Suprapubic skin (tissue), 4 donors: ENCODE measurements around the gene MYADM. TPM values are rescaled to one million over a fixed set of nuclear protein-coding genes. Genes with fewer than 3 reads are reported as not detected.

Experiments
- DNase-seq, 2 donors: peaks; one replicate each; pipeline ENCODE4 v3.0.0-alpha.2; 2019; ENCODE audit warnings: low spot score in 2 of 2
- H3K27ac ChIP-seq: fragments of 200-600 bp; sonication (generic); one replicate; pipeline ENCODE4 v1.5.1; 2019
- H3K27me3 ChIP-seq: fragments of 200-600 bp; sonication (generic); one replicate; pipeline ENCODE4 v1.5.1; 2019
- H3K36me3 ChIP-seq: fragments of 200-600 bp; sonication (generic); one replicate; pipeline ENCODE4 v1.5.1; 2019
- H3K4me1 ChIP-seq: fragments of 200-600 bp; sonication (generic); one replicate; pipeline ENCODE4 v1.5.1; 2019
- H3K4me3 ChIP-seq: fragments of 200-600 bp; sonication (generic); one replicate; pipeline ENCODE4 v1.5.1; 2019; ENCODE audit warnings: mild to moderate bottlenecking
- H3K9me3 ChIP-seq: fragments of 200-600 bp; sonication (generic); one replicate; pipeline ENCODE4 v1.5.1; 2019
- EP300 ChIP-seq: sonication (generic); formaldehyde crosslinking; IDR thresholded peaks from one replicate; pipeline ENCODE4 v1.6.1; 2017; ENCODE audit warnings: antibody characterized with exemption
- POLR2A ChIP-seq, 2 donors: fragments of 450-650 bp; IDR thresholded peaks; one replicate each; pipeline ENCODE4 v1.6.1; 2017; ENCODE audit warnings: antibody characterized with exemption in 2 of 2, mild to moderate bottlenecking in 2 of 2, moderate library complexity in 2 of 2
- POLR2AphosphoS5 ChIP-seq, 3 donors: sonication (generic); formaldehyde crosslinking; IDR thresholded peaks; one replicate each; pipeline ENCODE4 v1.6.1; 2017; ENCODE audit warnings: antibody characterized with exemption in 3 of 3
- WGBS: methylation state at CpG from one replicate; pipeline ENCODE4 v1.1.5; 2018; 5-methylcytosine and 5-hydroxymethylcytosine counted together
- total RNA-seq, 4 donors: library from RNA; depleted of rRNA; stranded (reverse); fragments of >200 nt; gene quantifications; one replicate each; pipeline ENCODE4 v1.1.0, GENCODE V29; 2016
- TF ChIP-seq, protein P1 (sequence below), 2 donors: fragments of 200-600 bp in 1 of 2; fragments of 450-650 bp in 1 of 2; sonication (generic) in 1 of 2; IDR thresholded peaks; one replicate each; pipeline ENCODE4 v1.5.1; 2016 to 2019; ENCODE audit warnings: antibody characterized with exemption in 2 of 2, mild to moderate bottlenecking in 1 of 2, moderate library complexity in 1 of 2

The MYADM gene
- total RNA-seq, 4 donors from 2014 or later = 27.5 to 72.4 (median 67.4) TPM

DNA sequence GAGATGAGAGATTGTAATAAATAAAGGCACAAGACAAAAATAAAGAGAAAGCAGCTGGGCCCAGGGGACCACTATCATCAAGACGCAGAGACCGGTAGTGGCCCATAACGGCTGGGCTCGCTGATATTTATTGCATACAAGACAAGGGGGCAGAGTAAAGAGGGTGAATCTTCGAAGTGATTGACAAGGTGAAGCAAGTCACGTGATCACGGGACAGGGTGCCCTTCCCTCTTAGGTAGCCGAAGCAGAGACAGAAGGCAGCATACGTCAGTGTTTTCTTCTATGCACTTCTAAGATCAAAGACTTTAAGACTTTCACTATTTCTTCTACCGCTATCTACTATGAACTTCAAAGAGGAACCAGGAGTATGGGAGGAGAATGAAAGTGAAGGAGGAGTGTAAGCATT is 9.7 kb downstream of the MYADM start:
- Histone ChIP-seq H3K4me3 (no peak overlapping the region), H3K27me3 (peaks cover 25% of the 10 kb centered on the region), H3K27ac (no peak overlapping the region), H3K36me3 (peaks cover 30% of the 10 kb centered on the region), H3K9me3 (no peaks in the 10 kb centered on the region), H3K4me1 (peaks cover 44% of the 10 kb centered on the region)
- whole genome bisulfite sequencing = 63% methylated on average over 10 of the region's 10 CpGs
- no peak for DNase-seq
- TF ChIP-seq, protein P1, sequence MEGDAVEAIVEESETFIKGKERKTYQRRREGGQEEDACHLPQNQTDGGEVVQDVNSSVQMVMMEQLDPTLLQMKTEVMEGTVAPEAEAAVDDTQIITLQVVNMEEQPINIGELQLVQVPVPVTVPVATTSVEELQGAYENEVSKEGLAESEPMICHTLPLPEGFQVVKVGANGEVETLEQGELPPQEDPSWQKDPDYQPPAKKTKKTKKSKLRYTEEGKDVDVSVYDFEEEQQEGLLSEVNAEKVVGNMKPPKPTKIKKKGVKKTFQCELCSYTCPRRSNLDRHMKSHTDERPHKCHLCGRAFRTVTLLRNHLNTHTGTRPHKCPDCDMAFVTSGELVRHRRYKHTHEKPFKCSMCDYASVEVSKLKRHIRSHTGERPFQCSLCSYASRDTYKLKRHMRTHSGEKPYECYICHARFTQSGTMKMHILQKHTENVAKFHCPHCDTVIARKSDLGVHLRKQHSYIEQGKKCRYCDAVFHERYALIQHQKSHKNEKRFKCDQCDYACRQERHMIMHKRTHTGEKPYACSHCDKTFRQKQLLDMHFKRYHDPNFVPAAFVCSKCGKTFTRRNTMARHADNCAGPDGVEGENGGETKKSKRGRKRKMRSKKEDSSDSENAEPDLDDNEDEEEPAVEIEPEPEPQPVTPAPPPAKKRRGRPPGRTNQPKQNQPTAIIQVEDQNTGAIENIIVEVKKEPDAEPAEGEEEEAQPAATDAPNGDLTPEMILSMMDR (IDR thresholded peaks at IDR 0.05) = no peak
- TF ChIP-seq POLR2A (IDR thresholded peaks at IDR 0.05) (no peak), EP300 (no peak), POLR2AphosphoS5 (IDR thresholded peaks at IDR 0.05) (no peak)

DNA sequence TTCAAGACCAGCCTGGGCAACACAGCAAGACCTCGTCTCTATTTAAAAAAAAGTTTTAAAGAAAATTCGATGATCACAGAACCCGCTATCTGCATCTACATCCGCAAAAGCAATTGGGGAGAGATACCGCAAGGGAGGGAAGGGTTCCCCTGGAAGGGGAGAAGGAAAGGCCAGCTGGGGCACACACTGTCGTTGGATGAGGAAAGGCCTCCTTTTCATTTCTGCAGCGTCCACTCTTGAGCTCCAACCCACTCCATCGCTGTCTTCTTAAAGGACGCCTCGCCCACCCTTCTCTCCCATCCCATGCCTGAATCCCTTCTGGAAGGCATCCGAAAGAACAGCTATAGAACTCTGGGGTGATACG is 11.1 kb downstream of the MYADM start:
- peaks cover 39% of the 10 kb centered on the region for H3K27me3 ChIP-seq
- TF ChIP-seq POLR2AphosphoS5 (IDR thresholded peaks at IDR 0.05) (no peak), EP300 (no peak), POLR2A (IDR thresholded peaks at IDR 0.05) (no peak)
- TF ChIP-seq, protein P1 (IDR thresholded peaks at IDR 0.05) = no peak
- peaks cover 40% of the 10 kb centered on the region for H3K4me1 ChIP-seq
- DNase-seq = no peak
- H3K9me3 ChIP-seq = no peaks in the 10 kb centered on the region
- no peak overlapping the region for H3K27ac ChIP-seq
- H3K4me3 ChIP-seq = peak overlapping the region; percentile 53
- 52% methylated on average over 12 of the region's 12 CpGs for WGBS
- peaks cover 18% of the 10 kb centered on the region for H3K36me3 ChIP-seq

DNA sequence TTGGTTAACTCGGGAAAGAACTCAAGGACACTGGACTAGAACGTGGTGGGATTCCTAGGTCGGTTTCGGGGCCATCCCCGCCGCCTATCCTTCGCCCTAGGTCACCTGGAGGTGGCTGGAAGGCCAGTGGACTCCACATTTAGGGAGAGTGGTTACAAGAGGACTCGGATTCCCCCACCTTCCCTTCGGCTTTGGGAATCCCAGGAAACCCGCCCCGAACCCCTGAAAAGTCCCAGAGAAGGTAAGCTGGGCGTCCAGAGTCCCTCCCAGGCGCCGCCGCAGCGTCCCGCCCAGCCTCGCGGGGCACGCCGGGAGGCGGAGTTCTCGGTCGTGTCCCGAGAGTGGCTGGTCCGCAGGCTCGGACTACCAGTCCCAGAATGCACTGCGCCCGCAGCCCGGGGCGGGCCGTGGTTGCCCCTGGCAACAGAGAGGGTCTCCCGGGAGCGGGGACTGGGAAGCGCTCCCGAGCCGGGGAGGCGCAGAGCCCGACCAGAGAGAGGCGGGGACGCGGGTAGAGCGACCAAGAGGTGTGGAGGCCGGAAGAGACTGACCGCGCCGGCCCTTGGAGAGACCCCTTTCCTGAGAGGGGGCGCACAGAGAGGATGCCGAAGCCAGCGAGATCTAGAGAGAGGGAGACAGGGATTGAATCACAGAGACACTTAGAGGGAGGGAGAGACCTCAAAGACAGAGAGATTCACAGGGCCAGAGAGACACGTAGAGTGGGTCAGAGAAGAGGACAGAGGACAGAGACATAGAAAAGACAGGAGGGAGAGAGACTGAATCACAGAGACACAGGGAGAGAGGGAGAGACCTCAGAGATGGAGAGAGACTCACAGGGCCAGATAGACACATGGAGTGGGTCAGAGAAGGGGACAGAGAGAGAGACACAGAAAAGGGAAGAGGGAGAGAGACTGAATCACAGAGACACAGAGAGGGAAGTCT is 11.7 kb downstream of the MYADM start:
- Histone ChIP-seq H3K4me3 (peak overlapping the region; percentile 53), H3K27me3 (peaks cover 45% of the 10 kb centered on the region), H3K36me3 (peaks cover 12% of the 10 kb centered on the region), H3K27ac (no peak overlapping the region), H3K9me3 (no peaks in the 10 kb centered on the region), H3K4me1 (peaks cover 40% of the 10 kb centered on the region)
- 2% methylated on average over 27 of the region's 51 CpGs for WGBS
- peak; percentile 94 to 95 for DNase-seq
- TF ChIP-seq EP300 (no peak), POLR2AphosphoS5 (IDR thresholded peaks at IDR 0.05) (peak in 1 of 3 donors; percentile 18)

DNA sequence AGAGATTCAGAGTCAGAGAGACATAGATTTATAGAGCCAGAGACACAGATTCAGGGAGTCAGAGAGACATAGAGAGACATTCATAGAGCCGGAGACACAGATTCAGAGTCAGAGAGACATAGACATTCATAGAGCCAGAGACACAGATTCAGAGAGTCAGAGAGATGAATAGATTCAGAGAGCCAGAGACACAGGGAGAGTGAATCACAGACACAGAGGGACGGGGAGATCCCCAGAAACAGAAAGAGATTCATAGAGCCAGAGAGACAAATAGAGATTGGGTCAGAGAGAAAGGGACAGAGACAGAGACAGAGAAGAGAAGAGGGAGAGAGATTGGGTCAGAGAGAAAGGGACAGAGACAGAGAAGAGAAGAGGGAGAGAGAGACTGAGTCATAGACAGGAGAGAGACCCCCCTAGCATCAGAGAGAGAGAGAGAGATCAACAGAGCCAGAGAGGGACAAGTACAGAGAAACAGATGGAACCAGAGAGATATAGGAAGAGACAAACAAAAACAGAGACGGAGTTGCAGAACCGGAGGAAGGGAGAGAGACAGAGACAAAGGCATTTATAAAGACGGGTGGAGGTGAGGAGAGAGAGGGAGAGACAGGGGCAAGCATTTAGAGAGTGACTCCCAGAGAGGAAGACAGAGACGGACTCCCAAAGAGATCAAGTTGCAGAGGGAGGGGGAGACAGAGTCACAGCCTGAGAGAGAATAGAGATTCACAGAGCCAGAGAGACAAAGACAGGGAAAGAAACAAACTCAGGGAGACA is 13.2 kb downstream of the MYADM start:
- Histone ChIP-seq H3K36me3 (no peaks in the 10 kb centered on the region), H3K27ac (no peak overlapping the region), H3K9me3 (no peaks in the 10 kb centered on the region), H3K4me1 (peaks cover 31% of the 10 kb centered on the region), H3K27me3 (peaks cover 58% of the 10 kb centered on the region), H3K4me3 (no peak overlapping the region)
- TF ChIP-seq EP300 (no peak), POLR2A (IDR thresholded peaks at IDR 0.05) (no peak), POLR2AphosphoS5 (IDR thresholded peaks at IDR 0.05) (no peak)
- TF ChIP-seq, protein P1 (IDR thresholded peaks at IDR 0.05) = no peak
- 24% methylated on average over 6 of the region's 6 CpGs for WGBS
- no peak for DNase-seq

DNA sequence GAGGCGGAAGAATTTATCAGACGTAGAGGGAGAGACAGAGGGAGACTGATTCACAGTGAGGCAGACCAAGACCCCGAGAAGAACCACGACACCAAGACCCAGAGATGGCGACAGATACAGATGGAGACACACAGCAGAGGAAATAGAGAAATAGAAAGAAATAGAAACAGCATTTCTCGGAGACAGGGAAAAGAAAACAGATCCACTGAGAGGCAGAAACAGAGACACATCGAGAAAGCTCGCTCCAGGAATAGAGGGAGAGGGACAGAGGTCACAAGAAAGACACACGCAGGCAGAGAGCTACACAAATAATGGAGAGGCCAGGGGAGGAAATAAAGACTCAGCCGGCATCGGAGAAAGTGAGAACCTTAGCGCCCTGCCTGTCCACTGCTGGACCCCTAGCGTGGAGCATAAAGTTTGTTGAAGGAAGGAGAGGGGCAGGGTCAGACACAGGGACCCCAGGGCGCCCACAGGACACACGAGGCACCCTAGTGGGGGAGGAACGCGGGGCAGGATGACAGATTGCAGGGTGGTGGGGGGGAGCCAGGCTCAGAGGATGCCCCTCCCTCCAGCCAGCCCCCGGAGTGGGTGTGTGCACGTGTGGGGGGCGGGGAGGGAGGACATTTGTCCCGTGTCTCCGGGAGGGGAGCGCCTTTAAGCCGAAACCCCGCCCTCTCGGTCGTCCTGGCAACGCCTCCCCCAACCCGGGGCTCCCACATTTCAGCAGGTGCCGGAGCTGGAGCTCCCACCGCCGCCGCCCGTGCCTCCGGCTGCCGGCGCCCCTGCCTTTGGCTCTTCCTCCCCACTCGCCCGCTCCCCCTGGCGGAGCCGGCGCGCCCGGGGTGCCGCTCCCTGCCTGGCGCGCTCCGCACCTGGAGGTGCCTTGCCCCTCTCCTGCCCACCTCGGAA is 14.1 kb downstream of the MYADM start, which contains the start of gene PRKCG:
Gene PRKCG (plus strand): TSS at position 716 of the 909 bp plus-strand sequence. CDS start 298 bp downstream, outside the sequence.
- H3K27me3 ChIP-seq = peaks cover 61% of the 10 kb centered on the region
- H3K36me3 ChIP-seq = no peaks in the 10 kb centered on the region
- H3K9me3 ChIP-seq = no peaks in the 10 kb centered on the region
- DNase-seq = peak in 1 of 2 donors; percentile 74
- H3K27ac ChIP-seq = no peak within 1 kb of the TSS
- peaks cover 31% of the 10 kb centered on the region for H3K4me1 ChIP-seq
- 3% methylated on average over 35 of the region's 49 CpGs for WGBS
- TF ChIP-seq, protein P1 (IDR thresholded peaks at IDR 0.05) = peak in 1 of 2 donors; percentile 48
- no peak for TF ChIP-seq POLR2AphosphoS5 (IDR thresholded peaks at IDR 0.05)
- H3K4me3 ChIP-seq = peak within 1 kb of the TSS; percentile 40
